IPS-18a (cell line): Measurements from ENCODE around the gene ARHGAP25.

Source experiments
- H3K27ac ChIP-seq: one replicate; pipeline ENCODE4 v1.5.1; 2013; ENCODE audit warnings: low read length
- H3K27me3 ChIP-seq: one replicate; pipeline ENCODE4 v1.6.1; 2013; ENCODE audit warnings: mild to moderate bottlenecking, low read length; ENCODE audit not compliant: control insufficient read depth, insufficient read depth
- H3K36me3 ChIP-seq: one replicate; pipeline ENCODE4 v1.6.1; 2013; ENCODE audit warnings: low read depth, low read length; ENCODE audit not compliant: control insufficient read depth
- H3K4me1 ChIP-seq: one replicate; pipeline ENCODE4 v1.6.1; 2013; ENCODE audit warnings: low read depth, low read length; ENCODE audit not compliant: control insufficient read depth
- H3K4me3 ChIP-seq: one replicate; pipeline ENCODE4 v1.5.1; 2013; ENCODE audit warnings: low read length
- H3K9ac ChIP-seq: one replicate; pipeline ENCODE4 v1.6.1; 2013; ENCODE audit warnings: mild to moderate bottlenecking, low read length, moderate library complexity
- H3K9me3 ChIP-seq: one replicate; pipeline ENCODE4 v1.6.1; 2013; ENCODE audit warnings: low read depth, low read length; ENCODE audit not compliant: control insufficient read depth

ARHGAP25 gene

DNA sequence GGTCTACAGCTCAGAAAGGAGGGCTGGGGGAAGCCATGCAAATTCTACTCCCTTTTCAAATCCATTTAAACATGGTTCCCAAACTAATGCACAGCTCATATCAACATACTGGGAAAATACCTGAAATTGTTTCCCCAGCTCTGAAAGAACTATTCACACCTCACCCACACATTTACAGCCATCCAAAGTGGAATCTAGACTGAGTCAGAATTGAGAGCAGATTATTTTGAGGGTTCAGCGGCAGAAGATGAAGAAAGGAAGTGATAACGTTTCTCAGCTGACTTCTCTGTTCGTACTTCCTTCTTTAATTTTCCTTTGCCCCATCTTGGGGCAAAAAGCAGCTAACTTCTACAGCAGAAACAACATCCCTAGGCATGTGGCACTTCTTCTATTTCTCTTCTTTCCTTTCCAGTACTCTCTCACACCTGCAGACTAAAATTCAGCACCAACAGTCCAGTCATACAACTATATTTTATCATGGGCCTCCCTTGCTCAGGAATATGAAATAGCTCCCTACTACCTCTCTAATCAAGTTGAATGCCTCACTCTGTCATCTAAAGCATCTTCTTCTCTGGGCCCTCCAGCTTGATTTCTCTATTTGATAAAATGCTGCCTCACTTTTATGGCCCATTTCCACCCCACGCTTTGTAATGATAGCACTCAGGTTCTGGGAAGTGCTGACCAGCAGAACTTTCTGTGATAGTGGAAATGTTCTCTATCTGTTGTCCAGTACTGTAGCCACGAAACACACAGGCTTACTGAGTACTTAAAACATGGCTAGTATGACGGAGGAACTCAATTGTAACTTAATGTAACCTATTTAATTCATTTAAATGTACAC is 35.9 kb downstream of the ARHGAP25 start:
- Histone ChIP-seq H3K4me3 (no peak overlapping the region), H3K9ac (no peak overlapping the region), H3K36me3 (no peaks in the 10 kb centered on the region), H3K4me1 (no peaks in the 10 kb centered on the region), H3K27ac (no peak overlapping the region), H3K9me3 (no peaks in the 10 kb centered on the region), H3K27me3 (no peaks in the 10 kb centered on the region)

GRCh38 chr2:68771211-68771751 is 36.7 kb downstream of the ARHGAP25 start:
- Histone ChIP-seq H3K9me3 (no peaks in the 10 kb centered on the region), H3K27me3 (no peaks in the 10 kb centered on the region), H3K27ac (no peak overlapping the region), H3K9ac (no peak overlapping the region), H3K4me3 (no peak overlapping the region), H3K36me3 (no peaks in the 10 kb centered on the region), H3K4me1 (no peaks in the 10 kb centered on the region)

DNA sequence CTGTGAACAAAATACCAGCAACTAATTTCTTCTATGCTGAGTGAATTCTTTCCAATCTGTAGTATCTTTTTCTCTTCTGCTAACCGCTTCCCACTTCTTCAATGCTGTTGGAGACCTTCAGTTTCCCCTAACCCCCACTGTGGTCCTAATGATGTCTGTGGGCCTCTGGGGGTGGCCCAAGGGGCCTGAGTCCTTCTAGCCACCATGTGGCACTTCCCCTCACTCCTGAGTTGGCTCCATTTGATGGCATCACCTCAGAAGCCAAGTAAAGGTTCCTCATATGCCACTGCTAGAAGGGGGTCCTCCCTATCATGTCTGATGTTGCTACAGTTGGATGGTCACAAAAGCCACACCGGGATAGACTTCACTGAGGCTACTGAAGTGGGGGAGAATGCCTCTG is 37.5 kb downstream of the ARHGAP25 start:
- no peak overlapping the region for H3K4me3 ChIP-seq
- H3K27me3 ChIP-seq: no peaks in the 10 kb centered on the region
- H3K9me3 ChIP-seq: no peaks in the 10 kb centered on the region
- H3K9ac ChIP-seq: no peak overlapping the region
- no peaks in the 10 kb centered on the region for H3K36me3 ChIP-seq
- no peaks in the 10 kb centered on the region for H3K4me1 ChIP-seq
- no peak overlapping the region for H3K27ac ChIP-seq

- no peak overlapping the region for H3K4me3 ChIP-seq
- H3K27ac ChIP-seq: no peak overlapping the region
Measured at GRCh38 chr2:68774569-68775271, 40.1 kb downstream of the ARHGAP25 start.

GRCh38 chr2:68775272-68775842 is 40.7 kb downstream of the ARHGAP25 start:
- Histone ChIP-seq H3K9ac (no peak overlapping the region), H3K27ac (no peak overlapping the region), H3K9me3 (no peaks in the 10 kb centered on the region), H3K27me3 (no peaks in the 10 kb centered on the region), H3K36me3 (no peaks in the 10 kb centered on the region), H3K4me1 (no peaks in the 10 kb centered on the region), H3K4me3 (no peak overlapping the region)

More at GRCh38 chr2:68774569-68775271, 40.1 kb downstream of the ARHGAP25 start:
- Histone ChIP-seq H3K36me3 (no peaks in the 10 kb centered on the region), H3K4me1 (no peaks in the 10 kb centered on the region), H3K27me3 (no peaks in the 10 kb centered on the region), H3K9ac (no peak overlapping the region), H3K9me3 (no peaks in the 10 kb centered on the region)

GRCh38 chr2:68776124-68776523 is 41.5 kb downstream of the ARHGAP25 start:
- Histone ChIP-seq H3K4me1 (no peaks in the 10 kb centered on the region), H3K36me3 (no peaks in the 10 kb centered on the region), H3K27ac (no peak overlapping the region), H3K27me3 (no peaks in the 10 kb centered on the region), H3K9me3 (no peaks in the 10 kb centered on the region), H3K9ac (no peak overlapping the region), H3K4me3 (no peak overlapping the region)

DNA sequence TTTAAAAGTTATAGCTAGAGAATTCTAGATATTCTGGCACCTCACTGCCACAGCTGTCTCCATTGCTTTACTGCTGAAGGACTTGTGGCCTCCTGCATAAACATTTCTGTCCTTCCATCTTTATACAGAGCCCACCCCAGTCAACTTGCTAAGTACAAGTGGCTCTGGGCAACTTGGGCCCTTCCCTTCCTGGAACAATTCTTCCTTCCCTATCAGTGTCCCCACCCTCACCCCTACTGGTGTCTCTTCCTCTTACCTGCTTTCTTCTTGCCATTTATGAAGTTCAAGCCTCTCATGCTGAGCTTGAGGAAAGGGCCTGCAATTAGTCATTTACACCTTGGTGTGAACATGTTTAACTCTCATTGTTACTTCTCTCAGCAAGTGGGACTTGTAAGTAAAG is 45.0 kb downstream of the ARHGAP25 start:
- H3K9ac ChIP-seq: no peak overlapping the region
- no peaks in the 10 kb centered on the region for H3K27me3 ChIP-seq
- H3K36me3 ChIP-seq: no peaks in the 10 kb centered on the region
- H3K27ac ChIP-seq: no peak overlapping the region
- no peaks in the 10 kb centered on the region for H3K9me3 ChIP-seq
- no peaks in the 10 kb centered on the region for H3K4me1 ChIP-seq
- H3K4me3 ChIP-seq: no peak overlapping the region

DNA sequence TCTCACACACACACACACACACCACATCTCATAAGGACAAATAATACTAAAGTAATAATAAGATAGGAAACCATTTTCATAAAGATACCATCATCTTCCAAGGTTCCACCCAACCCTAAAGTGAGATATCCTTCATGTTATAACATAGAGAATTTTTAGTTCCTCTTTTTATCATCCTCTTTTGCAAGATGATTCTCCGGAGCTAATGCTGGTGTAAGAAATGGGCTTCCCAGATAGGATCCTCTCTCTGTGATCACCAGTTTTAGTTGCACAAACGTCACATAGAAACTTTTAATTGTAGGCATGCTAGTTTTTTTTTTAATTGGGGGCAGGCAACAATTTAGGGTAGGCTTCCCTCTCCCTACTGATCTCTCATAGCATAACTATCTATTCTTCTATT is 49.6 kb downstream of the ARHGAP25 start:
- H3K36me3 ChIP-seq: no peaks in the 10 kb centered on the region
- no peak overlapping the region for H3K27ac ChIP-seq
- H3K27me3 ChIP-seq: no peaks in the 10 kb centered on the region
- no peak overlapping the region for H3K4me3 ChIP-seq
- H3K9ac ChIP-seq: no peak overlapping the region
- H3K9me3 ChIP-seq: no peaks in the 10 kb centered on the region
- no peaks in the 10 kb centered on the region for H3K4me1 ChIP-seq

DNA sequence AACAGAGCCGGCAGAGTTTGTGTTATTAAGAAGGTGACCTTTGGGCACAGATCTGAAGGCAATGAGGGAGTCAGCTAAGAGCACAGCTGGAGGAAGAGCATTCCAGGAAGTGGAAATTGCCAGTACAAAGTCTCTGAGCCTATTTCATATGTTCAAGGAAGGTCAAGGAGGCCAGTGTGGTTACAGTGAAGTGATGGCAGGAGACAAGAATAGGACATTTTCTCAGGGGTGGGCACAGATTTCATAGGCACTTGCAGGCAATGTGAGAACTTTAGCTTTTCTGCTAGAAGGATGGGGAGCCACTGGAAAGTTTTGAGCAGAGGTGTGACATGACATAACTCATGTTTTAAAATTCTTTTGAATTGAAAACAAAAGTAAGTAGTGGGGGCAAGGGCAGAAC is 50.3 kb downstream of the ARHGAP25 start:
- Histone ChIP-seq H3K27ac (no peak overlapping the region), H3K36me3 (no peaks in the 10 kb centered on the region), H3K4me3 (no peak overlapping the region), H3K4me1 (no peaks in the 10 kb centered on the region), H3K27me3 (no peaks in the 10 kb centered on the region), H3K9ac (no peak overlapping the region), H3K9me3 (no peaks in the 10 kb centered on the region)

DNA sequence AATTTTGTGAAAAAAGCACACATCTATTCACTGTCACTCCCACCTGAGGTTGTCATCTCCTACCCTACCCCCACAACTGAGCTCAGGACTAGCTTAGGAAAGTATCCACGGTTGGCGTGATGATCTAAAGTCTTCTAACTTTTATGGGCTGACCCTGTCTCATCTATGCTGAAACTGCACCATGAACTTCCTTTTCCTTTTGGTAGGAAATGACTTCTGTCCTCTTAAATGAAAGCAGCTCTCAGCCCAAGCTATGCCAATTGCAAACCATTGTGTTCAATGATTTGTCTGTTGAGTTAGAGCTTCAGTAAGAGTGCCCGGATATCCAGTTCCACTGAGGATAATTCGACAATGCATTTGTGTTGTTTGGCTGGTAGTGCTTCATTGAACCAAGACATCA is 52.7 kb downstream of the ARHGAP25 start:
- no peak overlapping the region for H3K4me3 ChIP-seq
- H3K9ac ChIP-seq: no peak overlapping the region
- no peaks in the 10 kb centered on the region for H3K4me1 ChIP-seq

GRCh38 chr2:68789603-68790002 is 55.0 kb downstream of the ARHGAP25 start:
- H3K36me3 ChIP-seq: no peaks in the 10 kb centered on the region
- H3K4me1 ChIP-seq: no peaks in the 10 kb centered on the region

More for the DNA sequence above, 52.7 kb downstream of the ARHGAP25 start:
- Histone ChIP-seq H3K9me3 (no peaks in the 10 kb centered on the region), H3K27me3 (no peaks in the 10 kb centered on the region), H3K36me3 (no peaks in the 10 kb centered on the region), H3K27ac (no peak overlapping the region)

More at GRCh38 chr2:68789603-68790002, 55.0 kb downstream of the ARHGAP25 start:
- Histone ChIP-seq H3K27me3 (no peaks in the 10 kb centered on the region), H3K27ac (no peak overlapping the region), H3K9ac (no peak overlapping the region), H3K4me3 (no peak overlapping the region), H3K9me3 (no peaks in the 10 kb centered on the region)
